HepG2 (cell line): ENCODE results near the gene ARHGAP21. TPM values are rescaled to one million over a fixed set of nuclear protein-coding genes. Genes with fewer than 3 reads are reported as not detected.

Experiments
- ATAC-seq: fragments of 200-7000 bp; cut with Tn5 transposase; 3 replicates; pipeline ENCODE4 v1.9.1; 2020; ENCODE audit warnings: mild to moderate bottlenecking, moderate library complexity
- BruUV-seq: library from RNA; stranded (reverse); fragments of 400-500 nt; replicated peaks from 2 replicates; lab custom pipeline; 2021; lab: Mats Ljungman, UMichigan
- CTCF ChIA-PET: fragments of 300-600 bp; formaldehyde crosslinking; extraction: SDS; loops from one replicate; lab custom pipeline; 2021; ENCODE audit warnings: low total read pairs, inconsistent platforms, low intra/inter-chr PET ratio; lab: Yijun Ruan, JAX
- POLR2A ChIA-PET: fragments of 350-600 bp; sonication (Branson Sonifier 250); formaldehyde crosslinking; loops from one replicate; lab custom pipeline; 2020; ENCODE audit warnings: antibody characterized with exemption, inconsistent platforms; lab: Yijun Ruan, JAX
- DNase-seq: peaks from one replicate; pipeline ENCODE4 v3.0.0-alpha.2; 2015; ENCODE audit warnings: low spot score
- FAIRE-seq: peaks from 3 replicates; lab custom pipeline; 2011; peaks lifted over from hg19 to GRCh38; lab: Jason Lieb, UNC
- H2AFZ ChIP-seq: one replicate; pipeline ENCODE4 v1.6.1; 2011; ENCODE audit warnings: low read length, inconsistent platforms
- H3K27ac ChIP-seq: fragments of 300-600 bp; 3 replicates; pipeline ENCODE4 v1.8.0; 2011; ENCODE audit warnings: mixed run types, mild to moderate bottlenecking, mixed read lengths, low read length, inconsistent platforms; ENCODE audit not compliant: insufficient read depth; ENCODE audit errors: extremely low read length
- H3K27me3 ChIP-seq, 2 experiments: fragments of 200-600 bp in 1 of 2; 2 replicates in 1 of 2; 3 replicates in 1 of 2; pipeline versions ENCODE4 v1.6.0 to v1.8.0; 2011; ENCODE audit warnings: low read length in 2 of 2, mild to moderate bottlenecking in 2 of 2, moderate library complexity in 2 of 2, inconsistent platforms in 1 of 2; ENCODE audit not compliant: insufficient read depth in 2 of 2, control insufficient read depth in 1 of 2
- H3K36me3 ChIP-seq, 2 experiments: fragments of 200-600 bp in 1 of 2; replicated peaks in 1 of 2; 2 replicates in 1 of 2; 3 replicates in 1 of 2; pipeline versions ENCODE4 v1.5.1 to v1.8.0; 2011; ENCODE audit warnings: low read length in 2 of 2, inconsistent platforms in 1 of 2; ENCODE audit not compliant: insufficient read depth in 2 of 2, control insufficient read depth in 1 of 2
- H3K4me1 ChIP-seq: 2 replicates; pipeline ENCODE4 v1.5.1; 2012; ENCODE audit warnings: low read length, inconsistent platforms; ENCODE audit not compliant: insufficient read depth
- H3K4me2 ChIP-seq: 2 replicates; pipeline ENCODE4 v1.6.0; 2011; ENCODE audit warnings: low read depth, low read length, inconsistent platforms
- H3K4me3 ChIP-seq, 3 experiments: fragments of 200-600 bp in 1 of 3; sonication (generic), shearing (Covaris generic) in 1 of 3; replicated peaks in 1 of 3; 2 replicates each; pipeline ENCODE4 v1.5.1; 2011 to 2016; ENCODE audit warnings: low read length in 3 of 3, inconsistent platforms in 2 of 3, low read depth in 2 of 3, mild to moderate bottlenecking in 2 of 3, control low read depth in 1 of 3, mixed read lengths in 1 of 3; ENCODE audit not compliant: insufficient read depth in 1 of 3
- H3K79me2 ChIP-seq: one replicate; pipeline ENCODE4 v1.6.1; 2011; ENCODE audit warnings: low read length, inconsistent platforms; ENCODE audit not compliant: insufficient read depth
- H3K9ac ChIP-seq: 2 replicates; pipeline ENCODE4 v1.6.0; 2011; ENCODE audit warnings: mild to moderate bottlenecking, low read depth, low read length, inconsistent platforms; ENCODE audit not compliant: insufficient read depth
- H3K9me3 ChIP-seq: 2 replicates; pipeline ENCODE4 v1.5.1; 2012; ENCODE audit warnings: mild to moderate bottlenecking, low read length
- H4K20me1 ChIP-seq: 2 replicates; pipeline ENCODE4 v1.6.0; 2011; ENCODE audit warnings: inconsistent platforms, mild to moderate bottlenecking, low read length, moderate library complexity; ENCODE audit not compliant: insufficient read depth
- ATM ChIP-seq: fragments of 450-650 bp; IDR thresholded peaks from 2 replicates; pipeline ENCODE4 v1.7.1; 2017; ENCODE audit warnings: mild to moderate bottlenecking, borderline replicate concordance
- CEBPB ChIP-seq: IDR thresholded peaks from 2 replicates; pipeline ENCODE4 v1.6.1; 2011; ENCODE audit warnings: low read depth, low read length, improper control_type of control experiment, borderline replicate concordance
- CEBPG ChIP-seq: IDR thresholded peaks from 2 replicates; pipeline ENCODE4 v1.6.1; 2016
- NCOR1 ChIP-seq: fragments of 200-600 bp; sonication (generic); IDR thresholded peaks from 2 replicates; pipeline ENCODE4 v1.7.0; 2017; ENCODE audit warnings: antibody characterized with exemption, low read length, borderline replicate concordance
- RBM22 ChIP-seq: fragments of 200-400 bp; formaldehyde crosslinking; optimal IDR thresholded peaks from 2 replicates; pipeline ENCODE3; 2017; ENCODE audit warnings: mild to moderate bottlenecking, low read length, moderate library complexity
- RCOR2 ChIP-seq: IDR thresholded peaks from 2 replicates; pipeline ENCODE4 v1.6.1; 2016; ENCODE audit warnings: missing biosample characterization, missing genetic modification reagents
- SP1 ChIP-seq, 2 experiments: fragments of 450-650 bp in 1 of 2; sonication (generic) in 1 of 2; formaldehyde crosslinking in 1 of 2; IDR thresholded peaks; 2 replicates each; pipeline versions ENCODE4 v1.4.0 to v1.6.1; 2016 to 2020; ENCODE audit warnings: missing genetic modification reagents in 1 of 2
- TCF7L2 ChIP-seq: IDR thresholded peaks from 2 replicates; pipeline ENCODE4 v1.6.1; 2011; ENCODE audit warnings: mild to moderate bottlenecking, low read depth, low read length, moderate library complexity
- WGBS: methylation state at CpG from one replicate; pipeline ENCODE4 v1.1.6; 2017; ENCODE audit warnings: low lambda C conversion rate; 5-methylcytosine and 5-hydroxymethylcytosine counted together
- in situ Hi-C: cut with HindIII; loops from 2 replicates; pipeline ENCODE4 v1.10.0; 2017; ENCODE audit warnings: low pct_unique_long_range_greater_than_20kb; ENCODE audit not compliant: extremely low pct_ligation_motif_present
- intact Hi-C: fragments of 100-400 bp; cut with micrococcal nuclease; formaldehyde crosslinking; loops from one replicate; pipeline ENCODE4 v1.10.0; 2022; ENCODE audit not compliant: unreplicated experiment
- polyA plus RNA-seq, 8 experiments: library from polyadenylated mRNA; depleted of rRNA in 3 of 8; stranded (reverse) in 7 of 8; unstranded in 1 of 8; fragments of >200 nt; fragmentation: Illumina TruSeq in 4 of 8; extraction: Trizol in 4 of 8; gene quantifications; 2 replicates each; pipeline versions ENCODE4 v1.2.1 to v1.2.3, GENCODE V29; 2011 to 2016; ENCODE audit warnings: low read depth in 4 of 8, missing spikeins in 1 of 8, mixed read lengths in 1 of 8; ENCODE audit not compliant: insufficient read depth in 1 of 8
- total RNA-seq, 5 experiments: library from RNA; depleted of rRNA; stranded (reverse); fragments of >200 nt; fragmentation: Illumina TruSeq; extraction: Trizol; gene quantifications; 2 replicates each; pipeline ENCODE4 v1.2.3, GENCODE V29; 2016; ENCODE audit warnings: low read depth in 1 of 5
- TF ChIP-seq, protein P1 (sequence below), 2 experiments: fragments of 450-650 bp in 1 of 2; sonication (generic) in 1 of 2; formaldehyde crosslinking; IDR thresholded peaks; 2 replicates each; pipeline versions ENCODE4 v1.5.0 to v1.8.0; 2020 to 2022; ENCODE audit warnings: mild to moderate bottlenecking in 1 of 2, missing genetic modification reagents in 1 of 2
- TF ChIP-seq, protein P2 (sequence below): sonication (generic); formaldehyde crosslinking; IDR thresholded peaks from 2 replicates; pipeline ENCODE4 v1.4.0; 2020; ENCODE audit warnings: missing genetic modification reagents

Gene ARHGAP21
- total and polyA plus RNA-seq, 2 of the 13 experiments (the other 11 are each of a cell fraction or from before 2014, with no cell fraction given): 23.9 to 26.6 TPM

DNA sequence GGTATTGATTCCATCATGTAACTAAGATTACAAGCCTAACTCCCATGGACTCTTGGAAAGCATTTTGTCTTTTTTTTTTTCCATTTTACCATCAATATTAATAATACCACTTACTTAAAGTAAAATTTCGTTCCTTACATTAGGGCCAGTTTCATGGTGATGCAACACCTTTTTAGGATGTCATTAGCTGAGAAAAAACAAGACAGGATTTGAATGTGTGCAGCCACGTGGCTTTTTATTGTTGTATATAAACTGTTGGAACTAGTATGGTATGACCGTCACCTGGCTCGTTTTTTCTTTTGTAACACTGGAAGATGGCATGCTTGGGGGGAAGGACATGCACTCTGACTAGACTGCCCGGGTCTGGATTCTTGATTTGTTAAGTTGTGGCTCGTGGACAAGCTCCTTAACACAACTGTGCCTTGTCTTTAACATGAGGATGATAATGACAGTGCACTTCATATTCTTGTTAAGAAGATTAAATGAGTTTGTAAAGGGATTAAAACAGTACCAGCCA, 42.1 kb downstream of the ARHGAP21 start:
- peaks cover 16% of the 10 kb centered on the region for H3K79me2 ChIP-seq
- WGBS: 44% methylated on average over 6 of the region's 6 CpGs
- H3K4me2 ChIP-seq: peak overlapping the region; percentile 59
- in situ Hi-C loops (no loop called here), intact Hi-C loops (loop anchor here (1.0 kb wide), 1 partner anchor 40 kb away; no protein-coding TSS in a partner anchor)
- no peak overlapping the region for H2AFZ ChIP-seq
- H3K36me3 ChIP-seq: no peaks in the 10 kb centered on the region; a peak in 2 of 5 replicates
- ATAC-seq (peak; percentile 61), FAIRE-seq (no peak), DNase-seq (peak; percentile 10)
- no peak overlapping the region for H3K4me3 ChIP-seq
- H3K4me1 ChIP-seq: peaks cover 22% of the 10 kb centered on the region
- peak; percentile 12; the same call in 1 of the 2 replicates for TF ChIP-seq TCF7L2
- TF ChIP-seq, protein P1, sequence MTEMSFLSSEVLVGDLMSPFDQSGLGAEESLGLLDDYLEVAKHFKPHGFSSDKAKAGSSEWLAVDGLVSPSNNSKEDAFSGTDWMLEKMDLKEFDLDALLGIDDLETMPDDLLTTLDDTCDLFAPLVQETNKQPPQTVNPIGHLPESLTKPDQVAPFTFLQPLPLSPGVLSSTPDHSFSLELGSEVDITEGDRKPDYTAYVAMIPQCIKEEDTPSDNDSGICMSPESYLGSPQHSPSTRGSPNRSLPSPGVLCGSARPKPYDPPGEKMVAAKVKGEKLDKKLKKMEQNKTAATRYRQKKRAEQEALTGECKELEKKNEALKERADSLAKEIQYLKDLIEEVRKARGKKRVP (CRISPR knock-in tag; IDR thresholded peaks at IDR 0.05): peak in 1 of 2 experiments; percentile 86; a peak in 1 of 4 replicates
- TF ChIP-seq NCOR1: 0 out of 2 replicates have a peak, but pooled peaks have one; percentile 10
- no peak for TF ChIP-seq SP1 (IDR thresholded peaks at IDR 0.05)
- TF ChIP-seq SP1 (CRISPR knock-in tag; IDR thresholded peaks at IDR 0.05): no peak
- TF ChIP-seq, protein P2, sequence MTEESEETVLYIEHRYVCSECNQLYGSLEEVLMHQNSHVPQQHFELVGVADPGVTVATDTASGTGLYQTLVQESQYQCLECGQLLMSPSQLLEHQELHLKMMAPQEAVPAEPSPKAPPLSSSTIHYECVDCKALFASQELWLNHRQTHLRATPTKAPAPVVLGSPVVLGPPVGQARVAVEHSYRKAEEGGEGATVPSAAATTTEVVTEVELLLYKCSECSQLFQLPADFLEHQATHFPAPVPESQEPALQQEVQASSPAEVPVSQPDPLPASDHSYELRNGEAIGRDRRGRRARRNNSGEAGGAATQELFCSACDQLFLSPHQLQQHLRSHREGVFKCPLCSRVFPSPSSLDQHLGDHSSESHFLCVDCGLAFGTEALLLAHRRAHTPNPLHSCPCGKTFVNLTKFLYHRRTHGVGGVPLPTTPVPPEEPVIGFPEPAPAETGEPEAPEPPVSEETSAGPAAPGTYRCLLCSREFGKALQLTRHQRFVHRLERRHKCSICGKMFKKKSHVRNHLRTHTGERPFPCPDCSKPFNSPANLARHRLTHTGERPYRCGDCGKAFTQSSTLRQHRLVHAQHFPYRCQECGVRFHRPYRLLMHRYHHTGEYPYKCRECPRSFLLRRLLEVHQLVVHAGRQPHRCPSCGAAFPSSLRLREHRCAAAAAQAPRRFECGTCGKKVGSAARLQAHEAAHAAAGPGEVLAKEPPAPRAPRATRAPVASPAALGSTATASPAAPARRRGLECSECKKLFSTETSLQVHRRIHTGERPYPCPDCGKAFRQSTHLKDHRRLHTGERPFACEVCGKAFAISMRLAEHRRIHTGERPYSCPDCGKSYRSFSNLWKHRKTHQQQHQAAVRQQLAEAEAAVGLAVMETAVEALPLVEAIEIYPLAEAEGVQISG (CRISPR knock-in tag): no peak
- TF ChIP-seq RCOR2 (CRISPR knock-in tag): 0 out of 2 replicates have a peak, but pooled peaks have one; percentile 7
- TF ChIP-seq CEBPB: peak; percentile 29; the same call in 1 of the 2 replicates
- TF ChIP-seq ATM: no peak
- no peak for TF ChIP-seq RBM22
- TF ChIP-seq CEBPG: peak; percentile 41
- H3K27me3 ChIP-seq: no peaks in the 10 kb centered on the region
- POLR2A ChIA-PET: no interaction called here
- H3K9ac ChIP-seq: no peak overlapping the region
- no TSS peak for BruUV-seq
- H3K27ac ChIP-seq: peak overlapping the region; percentile 33
- no peaks in the 10 kb centered on the region for H3K9me3 ChIP-seq
- CTCF ChIA-PET: no interaction called here
- peaks cover 4% of the 10 kb centered on the region; the same call in 1 of the 2 replicates for H4K20me1 ChIP-seq
